COLO668 (cell line): ENCODE results near the gene ANKRD36.
"Not testable (repeated sequence)": the region's sequence is repeated elsewhere in the genome, so short reads cannot be mapped to it uniquely, and the experiment has no call there.

Source experiments
- DNase-seq: peaks from one replicate; lab custom pipeline; 2025; ENCODE audit not compliant: unreplicated experiment; lab: John Stamatoyannopoulos, UW

The ANKRD36 gene

GRCh38 chr2:97276232-97276798 is 163.4 kb downstream of the ANKRD36 start:
- DNase-seq, result not testable (repeated sequence)

- DNase-seq, result not testable (repeated sequence)
Observed at GRCh38 chr2:97285187-97285586, 172.2 kb downstream of the ANKRD36 start.

- not testable (repeated sequence) for DNase-seq
Observed at GRCh38 chr2:97293687-97294086, 180.7 kb downstream of the ANKRD36 start.
